Upper lobe of left lung (tissue), 4 donors: ENCODE data around the gene METRNL.

Experiments used
- EP300 ChIP-seq, 4 donors: sonication (generic); formaldehyde crosslinking; IDR thresholded peaks; one replicate each; pipeline ENCODE4 v1.5.1; 2017; ENCODE audit warnings: antibody characterized with exemption in 4 of 4, control low read depth in 2 of 4
- POLR2A ChIP-seq, 4 donors: fragments of 450-650 bp; IDR thresholded peaks; one replicate each; pipeline ENCODE4 v1.5.1; 2016 to 2017; ENCODE audit warnings: antibody characterized with exemption in 4 of 4, mild to moderate bottlenecking in 2 of 4
- POLR2AphosphoS5 ChIP-seq, 2 donors: sonication (generic); formaldehyde crosslinking; IDR thresholded peaks; one replicate each; pipeline ENCODE4 v1.5.1; 2017; ENCODE audit warnings: antibody characterized with exemption in 2 of 2
- TF ChIP-seq, protein P1 (sequence below), 6 experiments: fragments of 450-650 bp in 4 of 6; fragments of 200-600 bp in 2 of 6; sonication (generic) in 2 of 6; IDR thresholded peaks; one replicate each; pipeline ENCODE4 v1.5.1; 2016 to 2019; ENCODE audit warnings: antibody characterized with exemption in 6 of 6

DNA sequence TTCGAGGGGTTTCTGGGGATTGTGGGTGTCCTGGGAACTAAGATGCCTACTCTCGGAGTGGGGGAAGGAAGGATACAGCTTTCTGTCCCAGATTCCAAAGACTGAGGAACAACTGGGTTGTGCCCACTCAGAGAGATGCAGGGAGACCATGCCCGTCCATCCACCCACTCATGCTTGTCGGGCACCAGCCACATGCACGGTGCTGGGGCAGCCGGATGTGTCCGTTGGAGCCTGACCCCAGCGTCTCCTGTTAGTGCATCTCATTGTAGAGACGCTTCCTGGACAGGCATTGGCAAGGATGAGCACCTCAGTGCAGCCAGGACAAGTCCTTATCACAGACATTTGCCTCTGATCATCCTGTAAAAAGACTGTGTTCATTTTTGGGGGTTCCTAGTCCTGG is 58.1 kb downstream of the METRNL start:
- TF ChIP-seq, protein P1, sequence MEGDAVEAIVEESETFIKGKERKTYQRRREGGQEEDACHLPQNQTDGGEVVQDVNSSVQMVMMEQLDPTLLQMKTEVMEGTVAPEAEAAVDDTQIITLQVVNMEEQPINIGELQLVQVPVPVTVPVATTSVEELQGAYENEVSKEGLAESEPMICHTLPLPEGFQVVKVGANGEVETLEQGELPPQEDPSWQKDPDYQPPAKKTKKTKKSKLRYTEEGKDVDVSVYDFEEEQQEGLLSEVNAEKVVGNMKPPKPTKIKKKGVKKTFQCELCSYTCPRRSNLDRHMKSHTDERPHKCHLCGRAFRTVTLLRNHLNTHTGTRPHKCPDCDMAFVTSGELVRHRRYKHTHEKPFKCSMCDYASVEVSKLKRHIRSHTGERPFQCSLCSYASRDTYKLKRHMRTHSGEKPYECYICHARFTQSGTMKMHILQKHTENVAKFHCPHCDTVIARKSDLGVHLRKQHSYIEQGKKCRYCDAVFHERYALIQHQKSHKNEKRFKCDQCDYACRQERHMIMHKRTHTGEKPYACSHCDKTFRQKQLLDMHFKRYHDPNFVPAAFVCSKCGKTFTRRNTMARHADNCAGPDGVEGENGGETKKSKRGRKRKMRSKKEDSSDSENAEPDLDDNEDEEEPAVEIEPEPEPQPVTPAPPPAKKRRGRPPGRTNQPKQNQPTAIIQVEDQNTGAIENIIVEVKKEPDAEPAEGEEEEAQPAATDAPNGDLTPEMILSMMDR (IDR thresholded peaks at IDR 0.05) = no peak
- no peak for TF ChIP-seq EP300 (IDR thresholded peaks at IDR 0.05)
- no peak for TF ChIP-seq POLR2AphosphoS5 (IDR thresholded peaks at IDR 0.05)
- TF ChIP-seq POLR2A (IDR thresholded peaks at IDR 0.05) = no peak
